GM19397 (cell line): ENCODE data around the gene RANBP1.
"Not testable (repeated sequence)": the region's sequence is repeated elsewhere in the genome, so short reads cannot be mapped to it uniquely, and the experiment has no call there.

Experiments
- ATAC-seq: cut with Tn5 transposase; IDR thresholded peaks from one replicate; pipeline ENCODE4 v1.9.1; 2021; ENCODE audit warnings: mild to moderate bottlenecking, moderate library complexity; ENCODE audit not compliant: unreplicated experiment

RANBP1 gene

DNA sequence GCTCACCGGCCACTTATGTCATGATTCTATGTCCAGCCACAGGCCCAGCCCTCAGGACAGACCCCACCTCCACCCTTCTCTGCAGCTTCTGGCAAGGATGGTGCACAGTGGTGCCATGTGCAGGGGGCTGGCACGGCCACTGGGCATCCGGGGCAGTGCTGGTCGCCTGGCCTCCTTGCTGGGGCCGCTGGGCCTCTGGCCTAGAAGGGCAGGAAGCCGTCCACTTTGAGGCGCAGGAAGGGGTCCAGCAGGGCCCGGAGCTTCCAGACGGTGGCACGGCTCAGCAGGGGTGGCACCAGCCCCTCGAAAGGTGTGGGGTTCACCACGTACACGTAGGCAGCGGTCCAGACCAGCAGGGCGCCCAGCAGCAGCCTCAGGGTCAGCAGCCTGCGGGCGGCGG is 32.5 kb downstream of the RANBP1 start:
- ATAC-seq: no peak

DNA sequence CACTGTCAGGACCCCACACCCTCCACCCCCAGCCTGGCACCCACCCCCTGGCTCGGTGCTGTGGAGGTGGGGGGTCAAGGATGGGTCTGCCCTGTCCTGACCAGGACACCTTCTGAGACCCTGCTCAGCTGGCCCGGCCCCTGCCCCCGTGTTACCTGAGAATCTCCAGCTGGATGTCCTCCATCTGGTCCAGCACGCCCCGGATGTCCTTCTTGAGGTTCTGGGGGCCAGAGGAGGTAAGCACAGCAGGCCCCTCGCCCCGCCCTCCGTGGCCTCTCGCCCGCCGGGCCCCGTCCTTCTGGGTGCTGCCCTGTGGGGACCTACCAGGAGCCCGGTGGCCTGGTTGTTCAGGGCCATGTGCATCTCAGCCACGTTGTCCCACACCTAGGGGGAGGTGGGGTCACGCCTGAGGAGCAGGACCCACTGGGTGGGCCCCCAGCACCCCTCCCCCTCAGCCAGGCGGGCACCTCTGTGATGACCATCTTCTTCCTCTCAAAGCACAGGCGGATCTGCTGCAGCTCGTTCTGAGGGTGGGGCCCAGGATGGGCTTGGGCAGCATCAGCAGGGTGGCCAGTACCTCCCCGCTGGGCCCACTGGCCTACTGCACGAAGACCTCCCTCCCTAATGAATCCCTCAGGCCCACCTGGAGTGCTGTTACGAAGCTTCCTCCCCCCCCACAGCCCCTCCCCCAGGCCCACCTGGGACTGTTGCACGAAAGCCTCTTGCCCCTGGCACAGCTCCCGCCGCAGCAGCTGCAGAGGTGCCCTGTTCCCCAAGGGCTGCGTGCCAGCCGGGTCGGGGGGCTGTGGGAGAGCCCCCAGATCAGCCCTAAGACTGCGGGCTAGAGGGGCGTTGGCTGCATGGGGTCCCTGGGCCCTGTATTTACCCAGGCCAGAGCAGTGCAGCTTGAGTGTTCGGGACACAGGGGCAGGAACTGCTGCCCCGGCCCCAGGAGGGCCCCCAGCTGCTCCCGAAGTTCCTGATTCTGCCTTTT is 33.6 kb downstream of the RANBP1 start:
- ATAC-seq: no peak

DNA sequence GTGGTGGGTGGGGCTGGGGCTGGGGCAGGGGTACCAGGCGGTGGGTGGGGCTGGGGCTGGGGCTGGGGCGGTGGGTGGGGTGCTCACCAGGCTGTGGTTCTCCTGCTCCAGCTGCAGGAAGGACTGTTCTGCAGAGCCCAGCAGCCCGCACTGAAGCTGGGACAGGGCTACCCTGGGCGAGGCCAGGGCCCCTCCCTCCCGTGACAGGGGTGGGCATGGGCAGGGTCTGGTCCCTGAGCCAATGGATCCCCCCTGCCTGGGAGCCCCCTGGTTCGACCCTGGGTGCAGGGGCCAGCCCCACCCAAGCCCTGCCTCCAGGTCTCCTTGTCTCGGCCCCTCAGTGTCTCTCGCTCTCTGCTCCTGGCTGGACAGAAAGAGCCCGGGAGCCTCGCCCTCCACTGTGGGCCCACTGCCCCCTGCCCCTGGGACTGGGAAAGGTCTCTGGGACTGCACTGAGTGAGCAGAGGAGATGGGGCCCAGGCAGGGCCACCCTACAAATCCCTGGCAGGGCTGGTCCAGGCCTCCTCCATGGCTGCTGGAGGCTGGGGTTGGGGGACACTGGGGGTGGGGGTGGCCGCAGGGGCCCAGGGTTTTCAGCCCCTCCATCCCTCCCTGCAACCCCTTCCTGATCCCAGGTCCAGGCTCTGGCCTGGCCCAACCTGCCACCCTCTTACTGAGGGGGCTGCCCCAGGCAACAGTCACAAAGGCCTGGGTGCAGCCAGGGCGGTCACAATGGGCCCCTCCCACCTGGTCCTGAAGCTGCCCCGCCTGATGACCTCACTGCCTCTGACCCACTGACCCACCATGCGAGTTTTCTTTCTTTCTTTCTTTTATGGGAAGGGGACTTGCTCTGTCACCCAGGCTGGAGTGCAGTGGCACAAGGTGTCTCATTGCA is 34.7 kb downstream of the RANBP1 start, which contains the start of gene CCDC188:
Gene CCDC188, minus strand, starts transcription at position 675 of the 895 bp plus-strand sequence. Its CDS starts 69 bp downstream, at position 606.
- ATAC-seq: no peak

DNA sequence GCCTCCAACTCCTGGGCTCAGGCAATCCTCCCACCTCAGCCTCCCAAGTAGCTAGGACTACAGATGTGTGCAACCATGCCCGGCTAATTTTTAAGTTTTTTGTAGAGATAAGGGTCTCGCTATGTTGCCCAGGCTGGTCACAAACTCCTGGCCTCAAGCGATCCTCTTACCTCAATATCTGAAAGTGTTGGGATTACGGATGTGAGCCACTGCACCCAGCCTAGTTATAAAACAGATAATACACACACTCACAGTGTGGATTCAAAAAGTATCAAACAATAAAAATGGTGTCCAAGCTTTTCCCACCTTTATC is 35.3 kb downstream of the RANBP1 start:
- ATAC-seq: no peak

DNA sequence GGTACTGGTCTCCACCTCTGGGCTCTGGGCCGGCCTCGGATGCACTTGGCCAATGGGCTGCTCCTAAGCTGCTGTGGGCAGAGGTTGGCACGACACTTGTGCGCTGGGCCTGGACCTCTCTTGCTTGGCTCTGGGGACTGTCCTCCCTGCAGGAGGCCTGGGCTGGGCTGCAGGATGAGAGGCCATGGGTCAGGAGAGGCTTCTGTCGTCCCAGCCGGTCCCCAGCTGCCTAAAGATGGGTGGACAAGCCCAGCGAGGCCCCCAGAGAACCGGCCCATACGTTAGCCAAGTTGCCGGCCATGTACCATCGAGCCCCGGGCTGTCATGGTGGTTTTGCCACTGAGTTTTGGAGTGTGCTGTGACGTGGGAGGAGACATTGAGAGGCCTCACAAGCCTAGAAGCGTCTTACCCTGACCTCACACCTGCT is 36.6 kb downstream of the RANBP1 start:
- no peak for ATAC-seq

DNA sequence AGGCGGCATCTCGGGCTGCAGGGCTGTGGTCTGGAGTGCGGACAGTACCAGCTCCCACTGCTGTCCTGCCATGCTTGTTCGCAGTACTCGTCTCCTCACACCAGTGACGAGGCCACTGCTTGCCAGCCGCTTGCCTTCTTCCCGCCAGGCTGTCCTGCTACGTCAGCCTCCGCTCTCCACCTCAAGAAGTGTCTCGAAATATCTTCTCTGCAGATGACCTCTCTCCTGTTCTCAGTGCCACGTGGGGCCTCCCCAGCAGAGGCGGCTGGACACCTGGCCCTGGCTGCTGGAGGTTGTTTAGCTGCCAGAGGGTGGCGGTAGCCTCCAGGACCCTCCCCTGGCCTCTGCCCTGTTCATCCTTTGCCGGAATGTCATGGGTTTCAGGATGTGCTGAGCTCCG is 38.0 kb downstream of the RANBP1 start:
- ATAC-seq: no peak

DNA sequence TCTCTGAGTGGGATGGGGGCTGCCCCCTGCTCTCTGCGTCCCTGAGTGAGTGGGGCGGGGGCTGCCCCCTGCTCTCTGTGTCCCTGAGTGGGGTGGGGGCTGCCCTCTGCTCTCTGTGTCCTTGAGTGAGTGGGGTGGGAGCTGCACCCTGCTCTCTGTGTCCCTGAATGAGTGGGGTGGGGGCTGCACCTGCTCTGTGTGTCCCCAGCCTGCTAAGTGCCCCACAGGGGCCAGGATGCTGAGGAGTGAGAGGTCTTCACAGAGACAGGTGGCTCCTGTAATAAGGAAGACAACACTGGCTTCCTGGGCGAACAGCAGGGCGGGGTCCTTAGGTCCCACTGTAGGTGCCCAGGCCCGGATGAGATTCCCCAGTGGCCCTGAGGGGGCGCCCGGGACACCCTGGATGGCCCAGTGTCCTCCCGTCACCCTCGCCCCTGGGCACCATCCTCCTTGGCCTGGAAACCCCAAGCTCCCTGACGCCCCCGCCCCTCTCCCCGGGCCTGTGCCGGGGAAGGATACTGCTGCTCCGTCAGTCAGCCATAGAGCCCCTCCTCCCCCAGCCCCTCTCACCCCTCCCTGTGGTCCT is 38.8 kb downstream of the RANBP1 start:
- ATAC-seq: no peak

DNA sequence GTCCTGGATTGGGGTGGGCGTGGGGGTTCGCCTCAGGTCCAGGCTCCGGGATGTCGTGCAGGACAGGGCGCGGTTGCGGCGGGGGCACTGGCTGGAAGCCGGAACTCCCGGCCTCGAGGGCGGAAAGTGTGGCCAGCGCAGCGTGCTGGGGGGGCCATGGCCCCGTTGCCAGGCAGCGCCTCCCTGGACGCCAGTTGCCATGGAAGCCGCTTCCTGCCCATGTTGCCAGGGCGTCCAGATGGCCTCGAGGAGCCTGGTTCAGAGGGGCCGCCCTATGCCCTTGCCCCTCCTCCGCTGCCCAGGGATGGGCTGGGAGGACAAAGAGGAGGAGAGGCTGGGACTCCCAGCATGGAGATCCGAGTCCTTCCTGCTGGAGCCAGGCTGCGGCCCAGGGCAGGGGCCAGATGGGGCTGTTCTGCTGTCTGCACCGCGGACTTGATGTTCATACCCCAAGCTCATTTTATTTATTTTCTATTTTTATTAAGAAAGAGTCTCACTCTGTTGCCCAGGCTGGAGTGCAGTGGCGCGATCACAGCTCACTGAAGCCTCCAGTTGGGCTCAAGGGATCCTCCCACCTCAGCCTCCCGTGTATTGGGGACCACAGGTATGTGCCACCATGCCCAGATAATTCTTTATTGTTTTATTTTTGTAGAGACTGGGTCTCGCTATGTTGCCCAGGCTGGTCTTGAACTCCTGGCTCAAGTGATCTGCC is 39.6 kb downstream of the RANBP1 start:
- no peak for ATAC-seq

DNA sequence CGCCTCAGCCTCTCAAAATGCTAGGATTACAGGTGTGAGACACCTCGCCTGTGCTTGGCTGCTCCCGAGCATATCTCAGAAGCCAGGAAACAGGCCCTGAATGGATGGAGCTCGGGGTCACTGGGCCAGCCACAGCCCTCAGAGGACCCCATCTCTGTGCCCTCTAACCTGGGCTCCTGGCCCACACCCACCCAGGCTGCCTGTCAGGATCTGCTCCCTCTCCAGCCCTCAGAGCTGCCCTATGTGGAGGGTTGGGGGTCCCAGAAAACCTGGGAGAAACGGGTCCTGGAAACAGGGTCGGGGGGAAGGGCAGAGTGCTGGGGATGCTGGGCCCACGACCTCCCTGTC is 40.1 kb downstream of the RANBP1 start:
- no peak for ATAC-seq

DNA sequence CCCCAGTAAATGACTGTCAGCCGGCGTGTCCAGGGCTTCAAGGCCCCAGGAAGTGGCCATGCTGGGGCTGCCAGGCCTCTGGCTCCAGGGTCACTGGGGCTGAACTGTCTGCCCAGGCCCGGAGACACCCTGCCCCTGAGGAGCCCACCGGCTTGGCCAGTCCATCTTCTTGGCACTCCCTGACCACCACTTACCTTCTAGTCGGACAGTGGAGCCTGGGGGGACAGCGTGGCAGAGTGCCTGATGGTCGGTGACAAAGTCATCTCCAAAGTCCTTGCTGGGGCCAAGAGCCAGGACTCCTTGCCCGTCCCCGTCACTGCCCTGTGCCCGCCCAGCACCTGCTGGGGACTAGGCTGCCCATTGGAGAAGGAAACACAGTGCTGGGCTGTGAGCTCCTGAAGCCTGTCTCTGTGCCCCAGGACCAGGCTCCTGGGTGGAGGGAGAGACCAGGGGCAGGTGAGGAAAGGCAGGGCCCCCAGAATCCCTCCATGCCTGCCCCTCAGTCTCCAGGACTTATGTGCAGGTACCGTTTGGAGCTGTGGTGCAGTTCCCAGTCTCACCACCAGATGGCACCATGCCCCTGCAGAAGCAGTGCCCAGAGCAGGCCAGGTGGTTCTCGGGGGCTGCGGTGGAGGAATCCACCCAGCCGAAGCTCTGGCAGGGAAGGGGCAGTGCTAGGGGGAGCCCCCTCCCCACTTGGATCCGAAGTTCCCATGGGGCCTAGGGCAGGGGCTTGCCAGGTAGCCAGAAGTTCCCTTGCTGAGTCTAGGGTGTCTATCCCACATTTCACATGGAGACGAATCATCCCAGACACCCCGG is 40.9 kb downstream of the RANBP1 start:
- no peak for ATAC-seq

DNA sequence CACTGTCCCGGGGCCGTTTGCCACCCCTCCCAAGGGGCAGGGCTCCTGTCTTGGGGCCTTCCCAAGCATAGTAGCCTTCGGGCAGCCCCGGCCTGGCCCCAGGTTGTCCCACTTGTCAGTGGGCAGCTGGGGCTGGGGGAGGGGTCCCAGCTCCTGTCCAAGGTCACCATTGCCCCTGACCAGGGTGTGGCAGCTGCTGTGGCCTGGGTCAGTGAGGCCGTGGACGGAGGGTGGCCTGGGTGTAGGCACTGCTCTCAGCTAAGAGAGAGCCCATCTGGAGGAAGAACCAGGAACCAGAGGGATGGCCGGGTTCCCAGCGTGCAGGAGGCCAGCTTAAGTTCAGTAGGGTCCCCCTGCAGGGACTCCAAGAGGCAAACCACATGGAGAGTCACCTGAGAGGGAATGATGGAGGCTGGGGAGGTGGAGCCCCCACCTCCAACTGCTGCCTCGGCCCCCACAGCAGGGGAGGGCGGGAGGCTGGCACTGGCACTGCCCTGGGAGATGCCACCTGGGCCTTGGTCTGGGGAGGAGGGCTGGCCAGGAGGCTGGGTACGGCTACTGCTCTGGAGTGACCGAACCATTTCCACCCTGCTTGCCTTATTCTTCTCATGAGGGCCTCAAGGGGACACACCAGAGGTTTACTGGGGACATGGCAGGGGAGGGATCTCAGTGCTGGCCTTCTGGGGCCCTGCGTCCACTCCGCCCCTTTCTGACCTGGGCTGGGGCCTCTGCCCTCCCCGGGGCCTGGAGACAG is 41.7 kb downstream of the RANBP1 start:
- ATAC-seq: no peak

DNA sequence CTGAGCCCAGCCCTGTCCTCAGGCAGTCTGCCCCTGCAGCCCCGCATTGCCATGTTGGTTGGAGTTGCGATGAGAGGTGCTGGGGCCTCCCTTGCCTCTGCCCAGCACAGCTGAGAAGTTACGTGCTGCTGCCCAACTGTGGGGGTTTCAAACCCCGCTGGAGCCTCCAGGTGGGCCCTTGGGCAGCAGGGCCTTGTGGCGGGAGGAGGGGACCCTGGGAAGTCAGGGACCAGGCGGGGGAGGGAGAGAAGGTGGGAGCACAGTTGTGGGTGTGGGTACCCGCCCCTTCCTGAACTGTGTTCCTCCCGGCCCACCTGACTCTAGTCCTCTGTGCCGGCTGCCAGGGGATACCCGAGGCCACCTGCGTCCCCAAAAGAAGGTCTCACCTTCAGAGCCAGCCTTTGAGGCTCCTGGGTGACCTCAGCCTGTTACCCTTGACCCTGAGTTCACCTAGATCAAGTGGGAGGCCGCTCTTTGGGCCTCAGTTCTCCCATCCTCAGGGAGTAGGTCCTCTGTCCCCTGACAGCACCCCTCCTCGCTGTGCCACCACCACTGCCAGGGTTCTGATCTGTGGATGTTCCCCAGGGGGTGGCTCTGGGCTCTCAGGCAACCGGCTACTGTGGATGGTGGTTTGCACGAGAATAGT is 42.6 kb downstream of the RANBP1 start:
- no peak for ATAC-seq

DNA sequence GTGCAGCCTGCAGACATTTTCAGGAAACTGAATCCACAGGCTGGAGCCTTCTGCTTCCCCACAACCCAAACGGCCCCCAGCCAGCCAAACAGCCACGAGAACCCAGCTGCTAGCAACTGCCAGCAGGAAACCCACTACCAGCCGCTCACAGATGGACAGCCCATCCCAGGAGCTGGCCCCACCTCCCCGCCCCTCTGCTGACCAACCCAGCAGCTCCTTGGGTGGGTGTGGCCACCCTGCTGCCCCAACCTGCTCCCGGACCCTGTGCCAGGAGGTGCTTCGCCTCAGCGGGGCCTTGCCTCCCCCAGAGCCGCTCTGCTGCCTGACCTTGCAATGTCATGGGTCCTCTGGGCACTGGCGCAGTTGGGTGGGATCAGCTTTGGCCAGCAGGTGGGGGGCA is 43.2 kb downstream of the RANBP1 start:
- no peak for ATAC-seq

DNA sequence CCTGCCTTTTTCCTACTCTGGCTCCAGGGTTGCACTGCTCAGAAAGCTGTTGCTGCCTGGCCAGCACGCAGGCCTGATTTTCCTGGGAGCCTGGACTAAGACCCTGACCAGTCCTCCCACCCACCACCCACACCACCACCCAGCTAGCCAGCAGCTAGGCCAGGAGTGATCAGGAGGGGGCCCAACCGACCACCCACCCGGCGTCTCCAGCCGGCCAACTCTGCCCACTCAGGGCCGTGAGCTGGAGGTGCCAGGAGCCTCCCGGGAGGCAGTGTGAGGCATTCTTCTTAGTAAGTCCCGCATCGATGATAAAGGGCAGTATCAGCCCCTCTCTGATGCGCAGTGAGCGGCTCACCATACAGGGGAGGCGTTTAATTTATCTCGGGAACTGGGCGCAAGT is 43.6 kb downstream of the RANBP1 start:
- not testable (repeated sequence) for ATAC-seq

DNA sequence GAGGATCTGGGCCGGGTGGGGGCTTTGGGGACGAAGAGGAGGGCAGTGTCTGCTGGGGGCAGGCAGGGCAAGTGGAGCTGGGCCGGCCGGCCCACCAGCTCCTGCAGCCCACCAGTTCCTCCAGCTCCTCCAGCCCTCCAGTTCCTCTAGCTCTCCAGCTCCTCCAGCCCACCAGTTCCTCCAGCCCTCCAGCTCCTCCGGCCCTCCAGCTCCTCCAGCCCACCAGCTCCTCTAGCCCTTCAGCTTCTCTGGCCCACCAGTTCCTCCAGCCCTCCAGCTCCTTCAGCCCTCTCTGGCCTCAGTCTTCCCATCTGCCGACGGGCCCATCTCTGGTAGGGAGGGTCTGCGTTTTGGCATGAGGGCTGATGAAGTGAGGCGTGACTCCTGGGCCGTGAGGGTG is 44.1 kb downstream of the RANBP1 start:
- ATAC-seq: no peak

DNA sequence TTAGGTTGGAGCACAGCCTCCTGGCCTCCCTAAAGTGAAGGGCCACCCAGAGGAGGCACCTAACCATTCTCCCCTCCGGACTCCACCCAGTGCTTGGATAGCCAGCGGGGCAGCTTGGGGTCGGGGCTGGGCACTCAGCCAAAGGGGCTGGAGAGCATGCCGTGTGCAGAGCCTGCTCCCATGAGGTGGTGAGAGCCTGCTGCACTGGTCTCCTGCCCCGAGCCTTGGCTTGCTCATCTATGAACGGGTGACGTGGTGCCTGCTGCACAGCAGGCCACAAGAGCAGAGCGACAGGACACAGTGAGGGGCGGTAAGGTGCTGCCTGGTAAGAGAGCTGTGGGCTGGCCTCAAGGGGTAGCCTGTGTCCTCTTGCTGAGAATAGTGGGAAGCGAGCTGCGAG is 49.0 kb downstream of the RANBP1 start:
- no peak for ATAC-seq

DNA sequence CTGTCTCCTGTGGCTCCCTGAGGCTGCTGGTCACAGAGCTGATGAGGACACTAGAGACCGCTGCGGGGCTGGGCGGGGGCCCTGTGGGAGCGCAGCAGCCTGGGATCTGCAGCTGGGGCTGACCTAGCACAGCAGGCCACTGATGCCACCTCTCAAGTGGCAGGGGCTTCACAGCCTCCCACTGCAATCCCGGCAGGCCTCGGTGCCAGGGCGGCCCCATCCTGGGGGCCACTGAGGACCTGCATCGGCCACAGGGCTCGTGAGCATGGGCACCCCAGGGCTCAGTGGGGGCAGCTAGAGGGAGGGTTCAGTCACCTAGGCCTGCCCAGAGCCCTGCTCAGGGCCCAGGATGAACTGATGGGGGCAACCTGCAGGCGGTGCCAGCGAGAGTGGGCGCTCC is 49.5 kb downstream of the RANBP1 start:
- no peak for ATAC-seq

DNA sequence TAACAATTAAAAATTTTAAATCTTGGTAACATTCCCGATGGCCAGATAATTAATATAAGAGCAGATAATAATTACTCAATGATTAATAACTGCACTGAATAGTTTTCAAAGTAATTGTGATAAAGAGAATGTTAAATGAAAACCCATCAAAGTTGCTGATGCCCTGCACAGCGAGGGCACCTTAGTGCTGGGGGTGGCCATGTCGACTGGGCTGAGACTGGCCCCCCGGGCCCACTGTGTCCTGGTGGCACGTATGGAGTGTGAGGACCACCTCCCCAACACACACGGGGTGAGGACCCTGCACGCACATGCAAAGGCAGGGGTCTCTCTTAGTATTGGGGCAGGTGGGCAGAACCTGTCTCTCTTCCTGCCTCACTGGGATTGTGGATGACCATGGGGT is 50.0 kb downstream of the RANBP1 start:
- ATAC-seq: no peak

DNA sequence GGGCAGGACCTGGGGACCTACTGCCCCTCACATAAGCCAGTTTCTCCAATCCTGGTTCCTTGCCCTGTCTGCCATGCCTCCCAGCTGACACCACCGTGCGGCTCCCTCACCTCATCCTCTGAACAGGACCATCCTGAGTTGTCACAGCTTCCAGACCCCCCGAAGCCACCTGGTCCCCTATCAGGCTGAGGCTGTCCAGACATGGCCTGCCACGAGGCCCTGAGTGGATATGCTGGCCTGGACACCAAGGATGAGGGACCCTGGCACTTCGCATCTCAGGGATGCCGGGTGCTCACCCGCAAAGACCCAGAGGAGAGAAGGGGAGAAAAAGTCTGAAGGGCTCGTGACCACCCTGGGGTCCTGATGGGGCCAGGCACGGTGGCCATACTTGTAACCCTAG is 50.8 kb downstream of the RANBP1 start:
- no peak for ATAC-seq
